SH-SY5Y (cell line): ENCODE results near the gene HSF4.

Source experiments
- GATA2 ChIP-seq: IDR thresholded peaks from 2 replicates; pipeline ENCODE4 v1.6.1; 2011; ENCODE audit warnings: mild to moderate bottlenecking, low read depth, low read length
- GATA3 ChIP-seq: IDR thresholded peaks from 2 replicates; pipeline ENCODE4 v1.6.1; 2011; ENCODE audit warnings: low read depth, mild to moderate bottlenecking, low read length, moderate library complexity

HSF4 gene

GRCh38 chr16:67192781-67193361, 28.3 kb downstream of the HSF4 start:
- TF ChIP-seq GATA2, result no peak
- TF ChIP-seq GATA3, result no peak

DNA sequence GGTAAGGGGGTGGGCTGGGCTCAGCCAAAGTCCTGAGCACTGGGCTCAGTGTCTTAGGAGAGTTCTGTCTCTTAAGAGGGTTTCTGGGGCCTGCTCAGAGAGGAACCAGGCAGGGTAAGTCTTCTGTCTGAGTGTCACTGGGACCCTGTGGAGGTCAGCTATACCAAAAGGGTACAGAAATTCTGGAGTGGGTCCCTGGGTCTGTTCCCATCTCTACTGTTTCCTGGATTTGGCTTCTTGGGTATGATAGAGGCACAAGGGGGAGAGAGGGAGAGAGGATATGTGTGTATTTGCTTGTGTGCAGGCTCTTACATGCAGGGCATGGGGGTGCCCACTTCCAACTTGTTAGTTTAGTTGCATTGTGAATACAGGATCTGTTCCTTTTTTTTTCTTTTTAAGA, 29.0 kb downstream of the HSF4 start:
- TF ChIP-seq GATA3 (no peak), GATA2 (no peak)

GRCh38 chr16:67194260-67194659, 29.7 kb downstream of the HSF4 start:
- TF ChIP-seq GATA3 (no peak), GATA2 (no peak)

GRCh38 chr16:67195676-67196075, 31.1 kb downstream of the HSF4 start:
- TF ChIP-seq GATA2 (no peak), GATA3 (no peak)

GRCh38 chr16:67196881-67197280, 32.3 kb downstream of the HSF4 start:
- TF ChIP-seq GATA2 (no peak), GATA3 (no peak)

- TF ChIP-seq GATA2 (no peak), GATA3 (no peak)
Observed at GRCh38 chr16:67197704-67198103, 33.2 kb downstream of the HSF4 start.

DNA sequence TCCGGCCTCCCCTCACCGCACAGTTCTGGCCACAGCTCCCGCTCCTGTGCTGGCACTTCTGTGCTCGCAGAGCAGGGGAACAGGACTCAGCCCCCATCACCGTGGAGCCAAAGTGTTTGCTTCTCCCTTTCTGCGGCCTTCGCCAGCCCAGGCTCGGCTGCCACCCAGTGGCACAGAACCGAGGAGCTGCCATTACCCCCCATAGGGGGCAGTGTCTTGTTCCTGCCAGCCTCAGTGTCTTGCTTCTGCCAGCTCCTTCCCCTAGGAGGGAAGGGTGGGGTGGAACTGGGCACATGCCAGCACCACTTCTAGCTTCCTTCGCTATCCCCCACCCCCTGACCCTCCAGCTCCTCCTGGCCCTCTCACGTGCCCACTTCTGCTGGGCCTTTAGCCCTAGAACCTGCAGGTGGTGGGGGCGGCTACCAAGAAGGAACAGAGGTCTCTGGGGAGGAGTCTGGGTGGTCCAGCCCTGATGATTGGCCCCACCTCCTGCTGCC, 33.7 kb downstream of the HSF4 start:
- TF ChIP-seq GATA3 (no peak), GATA2 (no peak)

- TF ChIP-seq GATA3, result no peak
- no peak for TF ChIP-seq GATA2
Observed at GRCh38 chr16:67199011-67199807, 34.7 kb downstream of the HSF4 start, which contains the start of gene ELMO3. TSS of gene ELMO3 (plus strand) at chr16:67199131. CDS start at chr16:67199327, 196 bp downstream.

DNA sequence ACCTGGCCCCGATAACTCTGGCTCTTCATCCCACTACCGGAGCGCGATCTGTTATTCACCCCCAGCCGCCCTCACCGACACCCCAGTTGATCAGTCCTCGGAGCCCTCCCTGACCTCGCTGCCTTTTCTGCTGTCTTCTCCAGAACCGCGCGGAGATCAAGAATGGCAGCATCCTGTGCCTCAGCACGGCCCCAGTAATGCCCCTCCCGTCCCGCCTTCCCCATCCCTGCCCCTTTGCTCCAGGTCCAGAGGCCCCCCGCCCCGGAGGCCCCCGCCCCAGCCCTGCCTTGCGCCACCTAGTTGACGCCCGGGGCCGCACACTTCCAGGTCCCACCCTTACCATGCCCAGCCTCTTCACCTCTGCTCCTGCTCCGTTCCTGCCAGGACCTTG, 35.3 kb downstream of the HSF4 start:
- TF ChIP-seq GATA3 (no peak), GATA2 (no peak)

- TF ChIP-seq GATA2 (no peak), GATA3 (no peak)
Observed at GRCh38 chr16:67200491-67200890, 35.9 kb downstream of the HSF4 start.

GRCh38 chr16:67201411-67202345, 37.1 kb downstream of the HSF4 start:
- TF ChIP-seq GATA2 (no peak), GATA3 (no peak)

- TF ChIP-seq GATA3 (no peak), GATA2 (no peak)
Observed at GRCh38 chr16:67202426-67202825, 37.9 kb downstream of the HSF4 start.

GRCh38 chr16:67202956-67203493, 38.5 kb downstream of the HSF4 start:
- no peak for TF ChIP-seq GATA2
- no peak for TF ChIP-seq GATA3

DNA sequence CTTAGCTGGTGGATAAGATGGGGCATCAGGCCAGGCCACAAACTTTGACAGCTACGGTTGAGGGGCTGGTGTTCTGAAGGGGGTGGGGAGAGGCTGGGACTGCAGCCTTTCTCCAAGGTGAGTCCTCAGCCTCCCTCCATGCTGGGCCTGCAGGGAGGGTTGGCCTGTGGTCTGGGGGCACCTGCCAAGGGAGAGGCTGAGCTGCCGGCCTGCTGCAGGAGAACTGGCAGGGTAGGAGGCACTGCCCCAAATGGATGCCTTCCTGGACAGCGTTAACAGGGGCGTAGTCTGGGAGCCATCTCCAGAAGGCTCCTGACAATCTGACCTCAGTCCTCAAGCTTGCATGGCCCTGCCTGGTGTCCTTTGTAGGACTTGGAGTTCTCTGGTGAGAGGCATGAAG, 39.5 kb downstream of the HSF4 start:
- TF ChIP-seq GATA2, result no peak
- TF ChIP-seq GATA3, result no peak

DNA sequence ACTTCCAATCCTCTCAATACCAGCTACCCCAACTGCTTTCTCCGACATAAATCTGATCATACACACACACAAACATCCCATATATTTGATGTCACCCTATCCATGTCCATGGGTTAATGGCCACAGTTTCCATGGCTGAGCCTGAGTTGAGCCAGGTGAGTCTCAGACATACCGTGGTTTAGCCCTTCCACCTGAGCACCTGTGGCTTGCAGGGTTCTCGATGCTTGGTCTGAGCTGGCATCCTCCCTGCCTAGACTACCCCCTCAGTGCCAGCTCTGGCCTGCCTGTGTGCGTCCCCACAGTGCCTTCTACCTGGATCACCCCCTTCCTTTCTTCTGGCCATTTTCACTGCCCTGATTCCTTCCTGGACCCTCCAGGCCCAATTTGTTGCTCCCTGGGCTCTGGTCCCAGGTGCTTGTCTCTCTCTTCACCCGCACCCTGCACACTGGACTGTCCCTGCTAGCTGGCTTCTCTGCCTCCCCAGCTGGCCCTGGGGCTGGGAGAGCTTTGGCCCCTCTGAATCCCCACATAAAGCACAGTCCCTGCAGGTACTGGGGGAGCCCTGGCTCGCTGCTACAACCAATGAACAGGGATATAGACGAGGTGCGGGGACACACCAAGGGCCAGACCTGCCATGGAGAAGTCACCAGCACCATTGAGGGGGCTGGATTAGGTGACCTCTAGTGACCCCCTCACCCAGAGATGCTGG, 41.7 kb downstream of the HSF4 start:
- TF ChIP-seq GATA2, result no peak
- no peak for TF ChIP-seq GATA3
